Activated CD8-positive, alpha-beta memory T cell treated with anti-CD3 and anti-CD28 coated beads, Interleukin-2, amount 50 U/mL, for 4 hours (primary cell): Measurements from ENCODE around the gene MAPT.
A peak's percentile ranks its signal among the peaks of the same experiment; 100 is the strongest.

ENCODE experiments used
- DNase-seq: peaks from one replicate; pipeline ENCODE4 v3.0.0-alpha.2; 2020

The MAPT gene

DNA sequence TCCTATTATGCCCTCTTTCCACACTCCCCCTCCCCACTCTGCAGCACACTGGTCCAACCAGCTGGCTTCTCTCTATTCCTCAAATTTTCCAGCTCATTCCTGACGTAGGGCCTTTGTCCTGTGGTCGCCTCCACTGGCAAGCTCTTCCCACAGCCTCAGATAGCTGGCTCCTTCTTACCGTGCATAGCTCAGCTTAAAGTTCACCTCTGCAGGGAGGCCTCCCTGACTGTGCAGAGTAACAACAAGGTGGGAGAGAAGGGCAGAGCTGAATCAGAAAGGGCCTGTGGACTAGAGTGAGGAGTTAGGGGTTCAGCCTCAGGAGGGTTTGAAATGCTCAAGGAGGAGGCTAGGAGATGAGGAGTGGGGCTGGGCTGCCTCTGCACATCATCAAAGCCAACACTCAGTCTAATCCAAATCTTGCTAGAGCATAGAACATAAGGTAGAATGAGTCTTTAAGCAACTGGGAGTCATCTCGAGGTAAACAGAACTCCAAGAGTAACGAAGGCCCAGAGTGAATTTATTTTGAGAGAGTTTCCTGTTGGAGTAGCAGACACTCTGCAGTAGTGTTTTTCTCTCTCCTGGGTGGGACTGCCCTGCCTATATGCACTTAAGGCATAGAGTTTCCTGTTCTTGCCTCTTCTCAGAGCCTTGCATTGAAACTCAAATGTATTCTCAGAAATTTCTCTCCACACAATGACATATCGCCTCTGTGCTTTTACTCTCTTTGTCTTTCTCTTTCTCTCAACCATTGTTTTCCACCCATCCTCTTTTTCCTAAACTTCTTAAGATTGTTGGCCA is 30.3 kb upstream of the MAPT start:
- no peak for DNase-seq

DNA sequence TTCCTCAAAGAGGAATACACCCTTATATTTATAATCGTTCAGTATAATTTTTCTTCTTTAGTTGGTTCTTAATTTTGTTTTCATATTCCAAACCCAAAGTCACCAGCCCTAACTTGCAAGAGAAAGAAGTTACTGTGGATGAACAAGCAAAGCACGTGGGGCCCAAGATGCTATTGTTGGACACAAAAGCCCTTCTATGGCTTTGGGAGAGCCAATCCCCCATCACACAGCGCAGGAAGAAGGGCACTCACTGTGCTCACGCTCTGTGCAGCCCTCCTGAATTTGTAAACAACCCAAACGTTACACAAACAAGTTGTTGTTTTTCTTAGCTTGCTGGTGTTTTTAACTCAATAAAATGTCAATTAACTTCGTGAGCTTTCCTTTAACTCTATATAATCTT is 27.2 kb upstream of the MAPT start:
- DNase-seq = no peak

DNA sequence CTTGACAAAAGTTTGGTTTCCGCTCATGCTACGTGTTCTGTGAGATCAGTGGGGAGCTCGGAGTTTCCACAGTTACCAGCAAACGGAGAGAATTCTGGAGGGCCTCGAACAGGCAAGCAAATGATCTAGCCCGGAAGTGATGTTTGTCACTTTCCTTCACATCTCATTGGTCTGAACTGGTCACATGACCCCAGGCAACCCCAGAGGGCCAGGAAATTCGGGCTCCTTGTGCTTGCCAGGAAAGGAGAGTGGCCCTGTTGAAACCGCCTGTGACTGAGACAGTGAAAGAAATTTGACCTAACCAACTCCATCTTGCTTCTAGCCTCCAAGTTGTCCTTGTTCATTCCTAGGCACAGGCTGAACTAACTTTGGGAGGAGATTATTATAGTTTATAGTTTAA is 26.7 kb upstream of the MAPT start:
- no peak for DNase-seq

DNA sequence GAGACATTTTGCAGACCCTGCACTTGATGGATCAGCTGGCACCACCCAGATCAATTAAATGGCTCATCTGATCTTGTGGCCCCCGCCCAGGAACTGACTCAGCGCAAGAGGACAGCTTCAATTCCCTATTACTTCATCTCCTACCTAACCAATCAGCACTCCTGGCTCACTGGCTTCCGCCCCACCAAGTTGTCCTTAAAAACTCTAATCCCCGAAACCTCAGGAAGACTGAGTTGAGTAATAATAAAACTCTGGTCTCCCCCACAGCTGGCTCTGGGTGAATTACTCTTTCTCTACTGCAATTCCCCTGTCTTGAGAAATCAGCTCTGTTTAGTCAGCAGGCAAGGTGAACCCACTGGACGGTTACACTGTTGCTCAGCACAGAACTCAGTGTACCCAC is 26.1 kb upstream of the MAPT start:
- no peak for DNase-seq

DNA sequence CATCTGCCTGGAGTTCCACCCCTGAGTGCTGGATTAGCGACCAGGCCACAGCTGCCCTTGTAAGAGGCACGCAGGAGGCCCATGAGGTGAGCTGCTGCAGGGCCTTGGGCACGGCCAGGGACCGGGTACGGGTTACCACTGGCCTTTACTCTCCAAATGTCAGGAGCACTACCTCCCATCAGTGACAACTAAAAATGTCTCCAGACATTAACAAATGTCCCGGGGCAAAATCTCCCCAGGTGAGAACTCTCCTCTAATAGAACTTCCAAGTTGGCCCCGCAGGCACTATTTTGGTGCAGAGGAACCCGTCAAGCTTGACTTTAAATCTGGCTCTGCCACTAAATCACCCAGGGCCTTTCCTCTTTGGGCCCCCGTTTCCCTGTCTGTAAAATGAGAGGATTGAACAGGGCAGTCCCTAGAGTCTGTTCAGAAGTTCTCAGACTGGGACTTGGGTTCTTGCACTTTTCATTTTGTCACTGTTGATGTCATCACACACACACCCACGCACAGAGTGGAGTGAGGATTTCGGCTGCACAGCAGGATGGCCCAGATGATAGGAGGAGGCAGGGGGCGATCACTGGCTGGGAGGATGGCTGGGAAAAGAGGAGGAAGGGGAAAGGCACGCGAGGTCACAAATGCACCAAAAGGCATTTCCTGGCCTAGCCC is 24.5 kb upstream of the MAPT start:
- no peak for DNase-seq

DNA sequence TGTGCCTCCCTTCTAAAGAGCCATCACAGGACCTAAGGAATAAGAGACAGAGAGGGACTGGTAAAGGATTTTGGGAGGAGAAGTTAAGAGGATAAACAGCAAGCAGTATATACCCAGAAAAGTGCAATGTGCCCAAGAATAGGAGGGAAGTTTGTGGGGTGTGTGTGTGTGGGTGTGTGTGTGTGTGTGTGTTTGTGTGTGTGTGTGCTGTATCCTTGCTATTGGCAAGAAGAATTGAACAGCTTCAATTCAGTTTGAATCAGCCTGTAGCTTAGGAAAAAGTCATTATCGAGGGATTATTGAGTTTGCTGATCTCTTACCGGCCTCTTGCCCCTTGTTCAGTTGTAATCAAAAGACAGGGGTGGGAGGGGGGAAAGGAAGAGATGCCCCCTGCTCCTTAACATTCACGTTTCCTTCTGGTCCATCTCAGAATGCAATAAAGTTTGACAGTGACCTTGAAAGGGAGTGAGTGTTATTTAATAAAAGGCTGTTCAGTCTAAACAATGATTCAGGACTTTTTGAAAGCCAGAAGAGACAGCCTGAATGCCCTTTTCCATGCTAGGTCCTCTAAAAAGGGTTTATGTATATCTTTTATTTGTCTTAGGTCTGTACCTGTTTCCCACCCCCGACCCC is 23.9 kb upstream of the MAPT start:
- no peak for DNase-seq

DNA sequence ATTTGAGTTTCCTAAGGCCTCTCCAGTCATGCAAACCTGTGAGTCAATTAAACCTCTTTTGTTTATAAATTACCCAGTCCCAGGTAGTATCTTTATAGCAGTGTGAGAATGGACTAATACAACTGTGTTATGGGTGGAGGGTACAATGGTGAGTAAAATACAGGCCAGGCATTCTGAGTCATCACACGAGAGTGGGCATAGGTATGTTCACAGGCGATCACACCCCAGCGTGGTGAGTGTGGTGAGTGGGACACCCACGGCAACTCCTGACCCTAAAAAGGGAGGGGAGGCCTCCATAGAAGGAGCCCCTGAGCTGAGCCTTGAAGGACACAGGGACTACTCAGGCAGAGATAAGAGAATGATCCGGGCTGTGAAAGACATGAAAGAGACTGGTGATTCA is 22.6 kb upstream of the MAPT start:
- no peak for DNase-seq

DNA sequence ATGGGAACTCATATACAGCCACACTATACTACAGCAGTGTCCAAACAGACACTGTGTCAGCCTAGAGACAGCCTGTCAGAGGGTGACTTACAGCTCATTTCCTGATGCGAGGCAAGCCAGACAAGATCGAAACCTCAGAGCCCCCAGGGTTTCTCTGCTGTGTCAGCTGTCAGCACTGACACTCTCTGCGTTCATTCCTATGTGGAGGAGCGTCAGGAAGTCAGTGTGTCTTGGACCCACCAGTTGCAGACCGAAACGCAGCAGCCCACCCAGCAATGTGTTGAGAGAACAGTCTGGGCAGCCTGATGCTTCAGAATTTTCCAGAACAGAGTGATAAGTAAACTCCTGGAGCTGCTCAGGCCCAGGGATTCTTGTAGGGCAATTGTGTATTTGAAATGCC is 20.6 kb upstream of the MAPT start:
- DNase-seq = no peak

DNA sequence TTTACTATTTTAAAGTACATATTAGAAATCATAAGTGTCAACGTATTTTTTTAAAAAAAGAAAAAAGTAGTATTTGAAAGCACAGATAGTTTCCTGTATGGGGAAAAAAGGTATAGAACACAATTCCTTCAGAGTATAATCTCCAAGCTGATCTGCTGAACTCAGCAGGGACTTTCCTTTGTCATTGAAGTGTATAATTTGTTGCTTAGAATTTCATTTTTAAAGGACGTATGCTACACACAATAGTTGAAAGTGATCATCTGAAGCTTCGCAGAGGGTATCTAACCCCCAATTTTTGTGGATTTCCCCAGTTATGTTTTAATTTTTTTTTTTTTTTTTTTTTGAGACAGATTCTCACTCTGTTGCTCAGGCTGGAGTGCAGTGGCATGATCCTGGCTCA is 20.2 kb upstream of the MAPT start:
- no peak for DNase-seq

DNA sequence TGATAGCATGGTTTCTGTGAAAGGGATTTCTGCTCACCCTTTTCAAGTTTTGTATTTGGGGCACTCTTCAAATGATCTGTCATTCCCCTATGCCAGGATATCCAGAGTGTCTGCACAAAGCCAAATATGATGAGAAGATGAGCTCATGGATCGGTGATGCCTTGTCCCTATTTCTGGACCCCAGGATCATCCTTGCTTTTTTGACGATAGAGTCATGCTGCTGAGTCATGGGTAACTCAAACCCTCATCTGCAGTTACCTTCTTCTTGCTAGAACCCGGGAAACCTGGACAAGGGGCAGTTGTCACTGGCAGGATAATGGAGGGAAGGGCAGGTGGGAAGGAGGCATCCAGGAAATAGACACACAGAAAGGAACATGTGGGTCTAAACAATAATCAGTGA is 17.8 kb upstream of the MAPT start:
- DNase-seq = no peak

DNA sequence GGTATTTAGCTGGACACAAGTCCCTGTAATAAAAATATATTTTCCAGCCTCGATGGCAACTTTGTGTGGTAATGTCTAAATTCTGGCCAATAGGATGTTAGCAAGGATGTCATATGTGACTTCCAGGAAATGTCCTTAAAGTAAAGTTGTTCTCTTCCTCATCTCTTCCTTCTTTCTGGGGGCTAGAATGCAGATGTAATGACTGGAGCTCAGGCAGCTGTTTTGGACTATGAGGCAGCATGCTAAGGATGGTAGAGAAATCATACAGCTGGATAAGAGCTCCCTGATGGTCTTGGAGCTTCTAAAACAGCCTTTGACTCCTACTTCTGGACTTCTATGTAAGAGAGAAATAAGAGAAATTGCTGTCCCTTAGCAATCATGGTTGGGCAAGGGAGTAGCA is 16.9 kb upstream of the MAPT start:
- DNase-seq = no peak

DNA sequence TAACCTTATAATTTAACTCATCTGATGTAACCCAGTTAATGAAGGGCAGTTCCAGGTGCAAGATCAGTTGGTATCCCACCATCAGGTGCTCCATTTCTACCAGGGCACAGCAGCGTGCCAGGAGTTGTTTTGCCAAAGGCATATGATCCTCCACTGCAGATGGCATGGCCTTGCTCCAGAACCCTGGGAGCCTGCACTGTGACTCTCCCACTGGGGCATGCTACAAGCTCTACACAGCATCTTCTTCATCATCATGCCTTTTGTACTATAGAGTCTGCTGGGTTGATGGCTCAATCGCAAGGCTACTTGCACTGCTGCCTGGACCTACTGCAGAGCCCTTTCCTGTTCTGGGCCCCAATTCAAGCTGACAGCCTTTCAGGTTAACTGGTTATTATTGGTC is 11.3 kb upstream of the MAPT start:
- no peak for DNase-seq

DNA sequence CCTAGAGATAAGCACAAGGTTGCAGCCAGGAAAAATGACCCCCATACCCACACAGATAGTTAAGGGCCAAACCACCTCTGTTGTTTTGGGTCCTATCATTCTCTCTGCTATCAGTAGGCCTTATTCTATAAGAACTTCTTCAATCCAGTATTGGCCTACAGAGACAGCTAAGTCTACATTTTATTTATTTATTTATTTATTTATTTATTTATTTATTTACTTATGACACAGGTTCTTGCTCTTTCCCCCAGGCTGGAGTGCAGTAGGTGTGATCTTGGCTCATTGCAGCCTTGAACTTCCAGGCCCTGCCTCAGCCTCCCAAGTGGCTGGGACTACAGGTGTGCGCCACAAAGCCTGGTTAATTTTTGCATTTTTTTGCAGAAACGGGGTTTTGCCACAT is 7.5 kb upstream of the MAPT start:
- DNase-seq = no peak

DNA sequence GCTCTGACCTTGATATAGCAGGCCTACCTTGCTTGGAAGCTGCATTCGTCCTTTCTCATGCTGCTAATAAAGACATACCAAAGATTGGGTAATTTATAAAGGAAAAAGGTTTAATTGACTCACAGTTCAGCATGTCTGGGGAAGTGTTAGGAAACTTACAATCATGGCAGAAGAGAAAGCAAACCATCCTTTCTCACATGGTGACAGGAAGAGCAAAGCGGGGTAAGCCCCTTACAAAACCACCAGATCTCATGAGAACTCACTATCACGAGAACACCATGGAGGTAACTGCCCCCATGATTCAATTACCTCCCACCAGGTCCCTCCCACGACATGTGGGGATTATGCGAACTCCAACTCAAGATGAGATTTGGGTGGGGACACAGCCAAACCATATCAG is 6.0 kb upstream of the MAPT start:
- no peak for DNase-seq

DNA sequence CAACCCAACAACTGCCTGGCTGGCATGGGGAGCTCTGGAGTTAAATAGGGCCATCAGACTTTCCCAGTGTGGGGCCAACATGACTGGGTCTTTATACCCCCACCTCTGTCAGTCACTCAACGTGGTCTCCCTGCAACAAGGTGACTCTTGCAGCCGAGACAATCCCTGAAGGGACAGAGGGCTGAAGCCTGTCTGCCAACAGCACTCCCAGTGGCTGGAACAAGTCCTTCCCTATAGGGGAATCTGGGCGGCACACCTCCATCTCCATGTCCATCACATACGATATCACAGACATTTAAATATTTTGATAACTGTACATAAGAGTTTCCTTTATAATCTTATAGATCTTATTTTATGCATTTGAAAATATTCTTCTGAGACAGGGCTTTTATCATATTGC is 4.8 kb upstream of the MAPT start:
- DNase-seq = no peak

DNA sequence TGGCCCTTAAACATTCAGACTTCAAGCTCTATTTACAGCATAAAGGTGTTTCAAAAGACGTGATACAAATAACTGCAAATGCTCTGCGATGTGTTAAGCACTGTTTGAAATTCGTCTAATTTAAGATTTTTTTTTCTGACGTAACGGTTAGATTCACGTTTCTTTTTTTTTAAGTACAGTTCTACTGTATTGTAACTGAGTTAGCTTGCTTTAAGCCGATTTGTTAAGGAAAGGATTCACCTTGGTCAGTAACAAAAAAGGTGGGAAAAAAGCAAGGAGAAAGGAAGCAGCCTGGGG is 681 bp upstream of the MAPT start:
- no peak for DNase-seq

DNA sequence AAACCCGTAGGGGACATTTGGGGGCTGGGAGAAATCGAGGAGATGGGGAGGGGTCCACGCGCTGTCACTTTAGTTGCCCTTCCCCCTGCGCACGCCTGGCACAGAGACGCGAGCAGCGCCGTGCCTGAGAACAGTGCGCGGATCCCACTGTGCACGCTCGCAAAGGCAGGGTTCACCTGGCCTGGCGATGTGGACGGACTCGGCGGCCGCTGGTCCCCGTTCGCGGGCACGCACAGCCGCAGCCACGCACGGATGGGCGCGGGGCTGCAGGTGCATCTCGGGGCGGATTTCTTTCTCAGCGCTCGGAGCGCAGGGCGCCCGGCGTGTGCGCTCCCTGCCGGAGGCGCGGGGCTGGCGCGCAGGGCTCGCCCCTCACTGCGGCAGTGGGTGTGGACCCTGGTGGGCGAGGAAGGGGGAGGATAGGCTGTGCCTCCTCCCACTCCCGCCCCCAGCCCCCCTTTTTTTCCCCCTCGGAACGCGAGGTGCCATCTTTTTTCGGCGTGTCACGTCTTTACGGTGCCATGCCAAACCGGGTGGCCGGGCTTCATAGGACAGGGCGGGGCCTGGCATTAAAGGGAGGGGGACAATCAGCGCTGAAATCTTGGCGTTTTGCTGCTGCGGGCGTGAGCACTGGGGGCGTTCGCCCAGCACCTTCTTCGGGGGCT is 1.1 kb downstream of the MAPT start:
- DNase-seq = peak; percentile 29

DNA sequence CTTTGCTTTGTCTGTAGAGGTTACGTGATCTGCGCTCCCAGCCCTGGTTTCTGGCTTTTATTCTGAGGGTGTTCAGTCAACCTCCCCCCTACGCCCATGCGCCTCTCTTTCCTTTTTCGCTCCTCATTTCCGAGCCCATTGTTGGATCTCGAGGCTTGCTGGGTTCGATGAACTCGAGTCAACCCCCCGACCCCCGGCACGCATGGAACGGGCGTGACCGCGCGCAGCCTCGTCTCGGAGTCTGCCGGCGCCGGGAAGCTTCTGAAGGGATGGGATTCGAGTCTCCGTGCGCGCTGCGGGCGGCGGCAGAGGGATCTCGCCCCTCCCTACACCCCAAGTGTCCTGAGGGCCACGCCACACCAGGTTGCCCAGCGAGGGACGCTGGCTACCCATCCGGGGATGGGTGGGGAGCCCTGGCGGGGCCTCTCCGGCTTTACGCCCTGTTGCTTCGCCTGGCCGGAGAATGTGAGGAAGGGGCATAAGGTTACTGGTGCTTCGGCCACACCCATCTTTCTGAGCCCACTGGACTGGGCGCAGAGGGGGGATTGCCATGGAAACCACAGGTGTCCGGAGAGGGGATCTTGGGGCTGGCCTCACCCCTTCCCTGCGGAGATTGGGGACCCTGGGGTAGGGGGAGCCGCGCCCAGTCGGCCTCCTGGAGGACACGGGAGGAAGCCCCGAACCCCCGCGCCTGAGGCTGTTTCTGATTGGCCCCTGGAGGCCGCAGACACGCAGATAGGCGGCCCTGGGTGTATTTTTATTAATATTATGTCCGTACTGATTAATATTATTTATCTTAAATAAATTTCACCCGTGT is 1.8 kb downstream of the MAPT start:
- DNase-seq = no peak

DNA sequence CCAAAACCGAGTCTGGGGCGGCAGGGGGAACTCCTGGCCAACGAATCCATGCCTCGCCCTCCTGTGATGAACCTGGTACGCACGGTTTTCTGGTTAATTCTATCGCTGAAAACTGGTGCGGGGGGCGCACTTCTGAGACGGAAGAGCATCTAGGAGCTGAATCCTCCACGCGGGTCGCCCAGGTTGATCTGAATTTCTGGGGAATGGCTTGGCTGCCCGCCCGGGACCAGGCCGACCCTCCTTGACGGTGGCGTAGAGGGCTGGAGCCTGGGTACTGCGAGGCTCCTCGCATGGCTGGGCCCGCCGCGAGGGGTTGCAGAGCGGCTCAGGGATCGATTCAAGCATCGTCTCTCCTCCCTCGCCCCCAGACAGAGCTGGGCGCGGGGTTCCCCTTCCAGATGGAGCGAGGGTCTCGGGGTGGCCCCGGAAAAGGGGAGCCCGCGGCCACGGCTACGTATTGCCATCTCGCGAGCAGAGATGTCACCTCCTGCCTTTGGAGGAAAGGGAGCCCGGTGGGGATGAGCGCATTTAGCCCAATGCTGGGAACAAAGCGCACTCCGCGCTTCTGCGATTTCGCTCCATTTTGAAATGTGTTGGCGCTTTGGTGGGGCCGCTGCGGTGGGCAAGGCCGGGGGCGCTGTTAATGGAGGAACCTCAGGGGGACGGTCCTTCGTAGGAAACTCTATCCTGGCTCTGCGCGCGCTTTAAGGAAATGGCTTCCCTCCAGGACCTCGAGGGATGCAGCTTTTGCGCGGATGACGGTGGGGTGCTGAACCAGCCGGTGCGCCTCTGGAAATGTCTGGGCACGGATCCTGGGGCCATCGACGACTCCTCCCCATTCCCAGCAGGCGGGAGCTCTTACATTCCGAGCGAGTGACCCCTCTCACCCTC is 2.7 kb downstream of the MAPT start:
- DNase-seq = no peak

DNA sequence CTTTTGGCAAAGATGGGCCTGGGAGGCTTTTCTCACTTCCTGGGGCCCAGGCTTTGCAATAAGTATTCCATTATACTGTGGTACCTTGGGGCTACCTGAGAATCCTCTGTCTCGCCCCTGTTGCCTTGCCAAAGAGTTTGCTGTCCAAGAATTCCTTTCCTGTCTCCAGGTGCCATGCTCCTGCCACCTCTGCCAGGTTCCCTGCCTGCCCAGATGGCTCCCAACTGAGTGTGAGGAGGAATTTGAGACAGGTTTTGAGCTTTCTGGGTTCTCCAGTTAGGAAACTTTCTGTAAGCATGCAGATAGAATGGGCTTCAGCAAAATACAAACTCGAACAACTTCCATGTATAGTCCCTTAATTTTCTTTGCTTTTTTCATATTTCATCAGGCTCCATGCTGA is 5.8 kb downstream of the MAPT start:
- no peak for DNase-seq

DNA sequence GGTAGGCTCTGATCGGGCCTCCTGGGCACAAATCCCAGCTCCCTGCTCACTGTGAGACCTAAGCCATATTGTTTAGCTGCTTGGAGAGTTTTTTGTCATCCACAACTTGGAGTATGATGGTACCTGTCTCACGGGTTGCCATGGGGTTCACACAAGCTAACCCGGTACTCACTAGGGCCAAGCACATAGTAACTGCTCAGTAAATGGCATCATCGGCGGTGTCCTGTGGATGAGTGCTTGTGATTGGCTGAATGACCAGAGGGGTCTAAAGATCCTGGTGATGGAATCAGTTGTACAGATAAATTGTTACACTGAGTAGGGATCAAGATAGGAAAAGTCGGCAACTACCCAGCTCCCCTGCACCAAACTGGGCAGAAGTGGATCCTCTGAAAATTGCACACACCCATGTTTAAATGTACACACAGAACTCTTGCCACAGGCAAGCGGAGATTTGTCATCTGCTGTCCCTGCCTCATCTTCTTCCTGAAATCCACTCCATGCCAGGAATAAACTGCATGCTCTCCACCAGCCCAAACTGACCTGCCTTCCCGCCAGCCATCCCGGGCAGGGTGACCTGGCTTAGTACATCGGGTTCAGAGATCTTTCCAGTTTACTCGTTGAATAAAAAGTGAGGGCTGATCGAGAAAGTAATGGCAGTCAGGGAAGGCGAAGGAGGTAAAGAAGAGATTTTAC is 6.5 kb downstream of the MAPT start:
- no peak for DNase-seq
